Embryonic facial prominence (tissue), 1 donor: ENCODE data around the gene MATN4.
"Not testable (repeated sequence)": the region's sequence is repeated elsewhere in the genome, so short reads cannot be mapped to it uniquely, and the experiment has no call there.

Experiments
- DNase-seq: peaks from one replicate; pipeline ENCODE4 v3.0.0-alpha.2; 2016; ENCODE audit errors: extremely low spot score

The MATN4 gene, protein sequence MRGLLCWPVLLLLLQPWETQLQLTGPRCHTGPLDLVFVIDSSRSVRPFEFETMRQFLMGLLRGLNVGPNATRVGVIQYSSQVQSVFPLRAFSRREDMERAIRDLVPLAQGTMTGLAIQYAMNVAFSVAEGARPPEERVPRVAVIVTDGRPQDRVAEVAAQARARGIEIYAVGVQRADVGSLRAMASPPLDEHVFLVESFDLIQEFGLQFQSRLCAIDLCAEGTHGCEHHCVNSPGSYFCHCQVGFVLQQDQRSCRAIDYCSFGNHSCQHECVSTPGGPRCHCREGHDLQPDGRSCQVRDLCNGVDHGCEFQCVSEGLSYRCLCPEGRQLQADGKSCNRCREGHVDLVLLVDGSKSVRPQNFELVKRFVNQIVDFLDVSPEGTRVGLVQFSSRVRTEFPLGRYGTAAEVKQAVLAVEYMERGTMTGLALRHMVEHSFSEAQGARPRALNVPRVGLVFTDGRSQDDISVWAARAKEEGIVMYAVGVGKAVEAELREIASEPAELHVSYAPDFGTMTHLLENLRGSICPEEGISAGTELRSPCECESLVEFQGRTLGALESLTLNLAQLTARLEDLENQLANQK

DNA sequence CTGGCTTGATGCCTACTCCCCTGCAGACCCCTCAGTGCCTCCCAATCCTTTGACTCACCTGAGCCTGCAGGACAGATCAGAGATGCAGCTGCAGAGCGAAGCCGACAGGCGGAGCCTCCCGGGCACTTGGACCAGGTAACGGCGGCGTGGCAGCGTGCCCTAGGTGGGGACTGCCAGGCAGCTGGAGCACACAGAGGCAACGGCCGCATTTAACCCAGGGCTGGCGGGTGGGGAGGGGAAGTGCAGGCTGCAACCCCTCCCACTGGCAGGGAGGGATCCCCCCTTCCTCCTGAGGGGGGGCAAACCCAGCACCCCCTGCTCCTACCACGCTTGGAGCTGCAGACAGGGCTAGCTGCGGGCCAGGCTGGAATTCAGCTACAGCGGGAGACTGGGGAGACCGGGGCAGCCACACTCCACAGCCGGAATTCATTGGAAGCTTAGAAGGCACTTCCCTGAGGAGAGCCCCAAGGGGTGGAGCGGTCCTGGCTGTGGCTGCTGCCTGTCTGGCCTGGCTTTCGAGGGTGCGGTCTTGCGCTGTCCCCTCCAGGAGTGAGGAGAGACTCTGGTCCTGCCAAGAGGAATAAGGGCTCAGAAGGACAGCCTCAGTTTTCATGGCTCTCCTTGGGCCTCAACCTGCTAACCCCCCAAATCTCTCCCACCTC lies at the start of gene MATN4:
MATN4 (minus strand) TSS at position 183 of the 662 bp plus-strand sequence. CDS start 2,717 bp downstream, outside the sequence.
- DNase-seq: no peak

DNA sequence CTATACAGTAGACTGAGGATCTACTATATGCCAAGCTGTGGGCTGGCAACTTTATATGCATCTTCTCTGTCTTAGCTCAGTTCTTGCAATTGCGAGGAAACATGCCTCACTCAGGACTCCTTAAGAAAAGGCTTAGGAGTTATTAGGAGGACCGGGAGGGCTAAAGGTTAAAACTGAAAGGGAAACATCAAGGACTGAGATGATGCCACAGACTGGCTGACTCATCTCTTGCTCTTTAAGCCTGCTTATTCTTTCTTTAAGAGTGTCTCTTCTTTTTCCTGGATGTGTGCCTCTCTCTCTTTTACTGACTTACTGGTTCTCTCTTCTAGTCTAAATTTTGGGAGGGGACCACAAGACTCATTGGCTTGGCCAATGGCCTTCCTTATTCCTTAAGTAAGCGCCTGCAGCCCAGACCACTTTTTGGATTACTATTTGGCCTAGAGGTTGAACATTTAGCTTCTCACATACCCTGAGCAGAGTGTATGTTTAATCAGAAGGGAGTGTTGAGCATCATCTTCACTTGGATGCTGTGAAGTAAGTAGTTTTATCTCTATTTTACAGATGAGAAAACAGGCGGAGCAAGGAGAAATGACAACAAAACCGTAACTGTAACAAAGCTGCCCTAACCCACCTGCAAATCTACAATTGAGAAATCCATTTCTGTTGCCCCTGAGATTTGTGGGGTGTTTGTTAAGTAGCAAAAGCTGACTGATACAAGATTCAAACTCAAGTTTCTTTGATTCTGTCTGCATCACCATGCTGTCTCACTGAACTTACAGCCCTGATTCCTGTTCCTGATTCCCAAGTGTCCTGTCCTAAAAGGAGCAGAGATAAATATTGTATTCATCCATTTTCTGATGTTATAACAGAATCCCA lies 47.3 kb upstream of the MATN4 start:
- no peak for DNase-seq

DNA sequence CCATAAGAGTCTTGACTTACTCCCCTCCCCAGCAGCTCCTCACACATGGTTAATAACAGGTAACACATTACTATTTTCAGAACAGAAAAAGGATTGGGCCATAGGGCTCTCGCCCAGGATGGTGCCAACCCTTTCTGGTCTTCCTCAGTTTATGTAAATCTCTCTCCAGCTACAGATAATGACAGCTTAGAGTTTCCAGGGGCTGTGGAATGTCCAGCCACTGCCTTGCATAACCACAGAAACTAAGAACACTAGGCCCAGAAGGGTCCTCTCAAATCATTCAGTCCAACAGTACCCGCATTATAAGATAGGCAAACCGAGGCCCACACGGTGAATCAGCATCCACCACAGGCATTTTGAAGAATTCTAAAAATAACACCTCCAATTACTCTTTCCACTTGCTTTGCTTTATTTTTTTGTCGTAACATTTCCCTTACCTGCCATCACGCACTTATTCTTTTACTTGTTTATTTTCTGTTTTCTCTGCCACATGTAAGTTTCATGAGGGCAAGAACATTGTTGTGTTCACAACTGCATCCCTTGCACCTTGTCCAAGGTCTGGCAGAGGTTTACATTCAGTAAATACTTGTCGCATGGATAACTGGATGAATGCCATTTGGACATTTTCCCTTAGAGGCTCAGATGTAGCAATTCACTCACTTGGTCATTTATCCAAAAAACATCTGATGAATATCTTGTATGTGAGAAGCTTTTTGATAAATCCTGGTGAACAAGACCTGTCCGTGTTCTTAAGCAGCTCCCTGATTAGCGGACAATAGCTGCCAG lies 46.5 kb upstream of the MATN4 start:
- DNase-seq: no peak

DNA sequence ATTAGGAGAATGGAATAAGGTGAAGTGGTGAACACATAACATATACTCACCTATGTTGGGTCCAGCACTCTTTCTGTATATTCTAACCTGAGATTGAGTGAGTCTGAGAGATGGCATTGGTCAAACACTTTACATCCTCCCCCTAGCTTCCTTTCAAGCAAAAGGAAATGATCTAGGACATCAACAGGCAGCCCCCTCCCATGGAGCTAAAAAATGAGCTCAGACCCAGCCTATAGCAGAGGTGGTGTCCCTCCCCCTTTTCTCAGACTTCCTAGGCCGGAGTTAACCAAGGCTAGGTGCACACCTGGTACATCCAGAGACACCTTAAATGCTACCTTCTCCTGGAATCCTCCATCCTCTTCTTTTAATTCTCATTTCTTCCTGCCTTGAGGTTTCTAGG lies 45.6 kb upstream of the MATN4 start:
- no peak for DNase-seq

DNA sequence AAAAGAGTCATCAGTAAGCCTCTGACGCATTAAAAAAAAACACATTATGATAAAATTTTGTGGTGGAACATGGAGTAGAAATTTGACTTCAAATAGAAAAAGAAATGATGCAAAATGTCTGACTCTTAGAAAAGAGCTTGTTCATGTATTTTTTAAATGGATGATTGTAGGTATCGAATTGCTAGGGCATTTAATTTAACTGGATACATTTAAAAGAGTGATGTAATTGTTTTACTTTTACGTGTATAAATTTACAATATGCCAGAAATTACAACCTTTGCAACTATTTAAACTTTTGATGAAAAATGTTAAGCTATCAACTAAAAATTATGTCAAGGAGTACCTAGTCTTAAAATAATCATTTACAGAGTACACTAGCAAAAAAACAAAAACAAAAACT lies 44.6 kb upstream of the MATN4 start:
- DNase-seq: no peak

DNA sequence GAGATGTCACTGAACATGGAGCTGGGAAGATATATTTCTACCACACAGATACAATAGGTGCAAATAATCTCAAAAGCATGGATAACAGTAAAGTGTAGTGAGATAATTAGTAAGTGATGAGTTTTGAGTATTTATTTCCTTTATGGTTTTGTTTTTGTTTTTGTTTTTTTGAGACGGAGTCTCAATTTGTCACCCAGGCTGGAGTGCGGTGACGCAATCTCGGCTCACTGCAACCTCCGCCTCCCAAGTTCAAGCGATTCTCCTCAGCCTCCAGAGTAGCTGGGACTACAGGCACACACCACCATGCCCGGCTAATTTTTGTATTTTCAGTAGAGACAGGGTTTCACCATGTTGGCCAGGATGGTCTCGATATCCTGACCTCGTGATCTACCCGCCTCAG lies 42.7 kb upstream of the MATN4 start:
- DNase-seq: not testable (repeated sequence)

DNA sequence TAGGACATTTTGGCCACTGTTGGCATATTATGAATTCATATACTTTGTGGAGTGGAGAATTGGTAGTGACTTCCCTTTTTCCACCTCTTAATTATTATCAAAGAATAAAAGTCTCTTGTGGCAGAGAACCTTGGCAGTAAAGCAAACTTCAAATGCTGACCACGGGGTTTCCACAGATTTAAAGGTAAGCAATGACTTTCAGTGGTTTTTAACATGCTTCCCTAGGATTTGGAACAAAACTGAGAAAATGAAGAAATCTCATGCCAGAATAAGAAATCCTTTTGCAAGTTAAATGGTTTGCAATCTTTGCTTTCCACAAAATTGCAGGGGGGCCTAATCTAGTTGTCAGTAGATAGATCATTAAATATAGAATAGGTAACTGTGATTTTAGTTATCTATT lies 42.1 kb upstream of the MATN4 start:
- DNase-seq: no peak

DNA sequence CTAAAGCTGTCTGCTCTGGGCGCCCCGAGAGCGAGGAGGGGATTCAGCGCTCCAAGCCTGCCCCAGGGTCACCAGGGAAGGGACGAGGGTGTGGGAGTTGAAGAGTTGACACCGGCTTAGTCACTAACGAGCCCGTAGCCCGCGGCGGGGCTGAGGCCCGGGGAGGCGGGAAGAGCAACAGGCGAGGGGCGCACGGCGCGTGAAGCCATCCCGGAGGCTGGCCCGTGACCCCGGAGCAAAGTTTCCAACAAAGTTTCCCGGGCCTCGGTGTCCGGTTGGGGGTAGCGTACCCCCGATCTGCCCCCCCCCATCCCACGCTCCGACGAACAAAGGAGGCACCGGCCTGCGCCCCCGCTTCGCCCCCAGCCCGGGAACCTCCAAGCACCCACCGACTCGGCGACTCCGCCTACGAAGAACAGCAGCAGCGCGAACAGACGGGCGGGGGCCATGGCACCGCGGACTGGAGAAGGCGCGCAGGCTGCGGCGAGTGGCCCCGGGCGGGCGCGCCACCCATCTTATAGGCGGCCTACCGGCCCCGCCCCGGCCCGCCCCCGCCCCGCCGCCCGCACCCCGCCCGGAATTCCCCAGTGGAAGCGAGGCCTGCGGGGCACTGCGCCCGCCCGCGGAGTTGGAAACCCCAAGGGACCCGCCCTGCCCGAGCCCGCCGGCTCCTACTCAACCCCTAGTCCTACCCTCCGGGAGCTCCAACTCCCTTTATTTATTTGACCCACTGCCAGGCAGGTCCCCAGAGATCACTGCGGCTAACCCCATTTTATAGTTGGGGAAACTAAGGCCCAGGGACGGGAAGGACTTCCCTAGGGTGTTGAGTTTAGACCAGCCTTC lies 40.1 kb upstream of the MATN4 start, which contains the start of gene SDC4:
SDC4 (minus strand) TSS at position 489 of the 843 bp plus-strand sequence; CDS start at position 449, 40 bp downstream.
- no peak for DNase-seq

DNA sequence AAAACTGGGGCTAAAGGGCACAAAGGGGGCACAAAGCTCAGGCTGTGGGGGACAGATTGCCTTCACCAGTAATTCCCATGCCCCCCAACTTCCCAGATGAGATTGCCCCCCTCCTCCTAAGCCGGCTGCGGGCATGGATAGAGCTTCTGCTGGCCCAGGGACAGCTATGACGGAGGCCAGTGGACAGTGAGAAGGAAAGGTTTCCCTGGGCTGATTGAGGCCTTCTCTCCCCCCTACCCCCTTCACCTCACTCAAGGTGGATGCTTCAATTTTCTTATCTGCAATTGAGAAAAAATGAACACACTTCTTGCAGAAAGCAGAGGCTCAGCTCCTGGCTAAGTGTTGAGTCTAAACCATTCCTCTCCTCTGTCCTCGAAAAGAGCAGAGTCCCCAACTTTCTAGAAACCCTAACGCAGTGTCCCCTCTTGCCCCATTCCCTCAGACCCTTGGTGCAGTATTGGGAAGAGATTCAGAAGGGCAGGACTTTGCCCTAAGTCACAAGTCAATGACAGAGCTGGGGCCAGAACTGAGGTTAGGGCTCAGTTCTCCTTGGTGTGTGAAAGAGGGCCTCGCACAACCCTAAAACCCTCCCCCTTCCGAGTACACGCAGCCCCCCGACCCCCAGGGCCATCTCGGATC lies 39.3 kb upstream of the MATN4 start:
- DNase-seq: no peak

DNA sequence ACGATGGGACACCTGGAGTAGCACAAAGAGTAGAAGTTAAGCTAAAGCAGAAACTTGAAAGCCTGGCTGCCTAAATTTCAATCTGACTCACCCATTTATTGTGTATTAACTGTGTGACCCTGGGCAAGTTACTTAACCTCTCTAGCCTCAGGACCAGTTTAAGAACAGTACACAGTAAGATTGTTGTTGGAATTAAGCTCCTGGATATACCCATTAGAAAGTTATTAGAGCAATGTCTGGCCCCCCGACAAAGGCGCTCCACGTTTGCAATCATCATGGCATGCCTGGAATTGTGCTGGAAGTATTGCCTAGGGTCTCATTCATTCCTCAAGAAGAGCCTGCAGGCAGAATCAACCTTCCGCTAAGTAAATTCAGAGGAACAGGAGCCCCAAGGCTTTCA lies 38.8 kb upstream of the MATN4 start:
- no peak for DNase-seq

DNA sequence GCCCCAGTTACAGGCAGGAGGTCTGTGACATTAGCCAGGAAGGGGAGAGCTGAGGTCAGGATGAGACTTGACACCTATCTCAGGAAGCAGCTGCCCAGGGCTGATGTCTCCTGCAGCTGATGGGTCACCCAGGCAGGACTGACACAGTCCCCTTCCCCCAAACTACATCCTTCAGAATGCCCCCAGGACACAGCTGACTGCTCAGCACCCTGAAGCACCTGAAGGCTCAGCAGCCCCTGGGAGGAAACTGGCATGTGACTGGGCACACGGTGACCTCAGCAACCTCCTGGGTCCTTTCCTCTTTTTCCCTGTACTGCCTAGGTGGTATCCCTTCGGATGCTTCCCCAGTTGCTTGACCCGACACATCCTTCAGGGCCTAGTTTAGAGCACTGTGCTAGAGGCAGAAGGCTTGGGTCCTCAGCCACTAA lies 38.2 kb upstream of the MATN4 start:
- no peak for DNase-seq

DNA sequence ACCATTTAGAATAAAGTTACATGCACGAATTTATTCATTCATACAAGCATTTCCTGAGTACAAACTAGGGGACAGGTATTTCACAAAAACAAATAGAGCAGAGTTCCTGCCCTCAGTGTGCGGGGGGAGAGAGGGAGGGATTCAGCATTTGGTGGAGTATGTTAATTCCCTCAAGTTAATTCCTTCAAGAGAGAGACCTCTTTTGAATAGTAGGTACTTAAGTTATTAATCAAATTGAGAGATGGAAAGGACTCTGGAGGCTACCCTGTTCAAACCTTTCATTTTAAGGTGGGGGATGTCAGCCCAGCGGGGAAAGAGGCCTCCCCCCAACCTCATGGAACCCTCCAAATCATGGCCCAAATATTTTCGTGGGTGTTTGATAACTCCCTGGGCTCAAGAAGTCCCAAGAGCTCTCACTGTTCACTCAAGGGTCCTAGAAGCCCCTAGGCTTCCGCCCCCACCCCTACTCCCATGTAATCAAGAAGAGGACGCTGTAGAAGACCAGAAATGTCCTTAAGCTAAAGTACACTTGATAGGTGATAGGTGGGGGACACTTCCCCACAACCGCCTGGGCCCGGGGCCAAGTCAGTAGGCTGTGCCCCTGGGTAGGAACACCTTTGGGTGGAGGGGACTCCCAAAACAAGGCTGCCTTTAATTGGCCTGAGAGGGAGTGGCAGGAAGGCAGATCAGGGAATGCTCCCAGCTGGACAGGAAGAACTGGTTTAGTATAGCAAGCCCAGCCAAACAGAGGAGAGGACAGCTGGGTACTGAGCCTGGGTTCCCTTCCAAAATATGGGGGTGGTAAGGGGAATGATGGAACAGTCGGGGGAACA lies 37.2 kb upstream of the MATN4 start:
- no peak for DNase-seq

DNA sequence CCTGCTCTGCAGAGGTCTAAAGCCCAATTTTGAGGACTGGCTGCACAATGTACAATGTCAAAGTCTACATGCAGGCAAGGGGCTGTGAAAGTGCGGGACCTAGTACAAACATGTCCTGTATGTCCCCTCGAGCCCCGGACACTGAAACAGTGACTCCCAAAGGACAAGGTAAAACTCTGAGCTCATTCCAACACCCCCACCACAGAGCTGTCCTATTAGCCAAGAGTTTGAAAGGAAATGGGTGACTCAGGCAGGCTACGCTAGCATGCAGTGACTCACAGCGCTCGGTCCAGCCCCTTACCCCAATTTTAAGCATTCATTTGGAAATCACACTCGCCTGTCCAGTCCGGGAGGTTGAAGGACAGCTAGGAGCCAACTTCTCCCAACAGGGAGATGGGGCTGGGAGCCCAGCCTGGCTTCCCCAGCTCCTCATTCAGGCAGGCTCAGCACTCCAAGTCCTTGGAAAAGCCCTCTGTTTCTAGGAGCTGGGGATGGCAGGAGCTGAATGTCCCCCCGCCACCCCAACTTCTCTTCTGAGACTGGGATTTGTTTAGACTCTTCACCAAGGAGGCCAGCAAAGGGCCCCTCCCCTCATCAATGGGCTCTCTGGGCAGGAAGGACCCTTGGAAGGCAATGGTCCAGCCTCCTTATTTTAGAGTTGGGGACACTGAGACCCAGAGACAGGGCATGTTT lies 36.2 kb upstream of the MATN4 start:
- no peak for DNase-seq

DNA sequence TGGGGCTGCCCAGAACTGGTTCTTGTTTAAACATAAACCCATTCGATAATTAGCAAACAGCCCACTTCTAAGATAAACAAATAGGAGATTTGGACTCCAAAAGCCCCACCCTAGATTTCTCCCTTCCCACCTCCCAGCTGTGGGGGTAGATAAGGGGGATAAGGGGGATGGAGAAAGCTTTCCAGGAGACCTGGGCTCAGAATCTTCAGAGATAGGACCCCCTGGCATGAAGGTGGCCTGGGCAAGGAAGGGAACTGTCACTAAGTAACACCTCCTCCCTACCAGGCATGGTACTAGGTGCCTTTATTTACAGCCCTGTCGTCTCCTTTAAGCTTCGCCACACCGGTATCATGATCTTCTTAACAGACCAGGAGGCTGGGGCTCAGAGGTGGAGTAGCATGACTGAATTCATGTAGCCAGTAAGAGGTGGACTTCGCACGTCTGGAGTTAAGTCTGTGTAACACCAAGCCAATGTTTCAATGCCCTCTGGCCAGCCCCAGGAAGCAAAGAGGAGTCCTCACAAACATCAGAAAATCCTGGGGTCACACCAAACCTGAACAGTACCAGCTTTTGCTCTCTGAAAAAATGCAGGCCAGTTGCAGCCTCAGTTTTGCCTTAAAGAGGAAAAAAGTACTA lies 35.6 kb upstream of the MATN4 start:
- DNase-seq: no peak

DNA sequence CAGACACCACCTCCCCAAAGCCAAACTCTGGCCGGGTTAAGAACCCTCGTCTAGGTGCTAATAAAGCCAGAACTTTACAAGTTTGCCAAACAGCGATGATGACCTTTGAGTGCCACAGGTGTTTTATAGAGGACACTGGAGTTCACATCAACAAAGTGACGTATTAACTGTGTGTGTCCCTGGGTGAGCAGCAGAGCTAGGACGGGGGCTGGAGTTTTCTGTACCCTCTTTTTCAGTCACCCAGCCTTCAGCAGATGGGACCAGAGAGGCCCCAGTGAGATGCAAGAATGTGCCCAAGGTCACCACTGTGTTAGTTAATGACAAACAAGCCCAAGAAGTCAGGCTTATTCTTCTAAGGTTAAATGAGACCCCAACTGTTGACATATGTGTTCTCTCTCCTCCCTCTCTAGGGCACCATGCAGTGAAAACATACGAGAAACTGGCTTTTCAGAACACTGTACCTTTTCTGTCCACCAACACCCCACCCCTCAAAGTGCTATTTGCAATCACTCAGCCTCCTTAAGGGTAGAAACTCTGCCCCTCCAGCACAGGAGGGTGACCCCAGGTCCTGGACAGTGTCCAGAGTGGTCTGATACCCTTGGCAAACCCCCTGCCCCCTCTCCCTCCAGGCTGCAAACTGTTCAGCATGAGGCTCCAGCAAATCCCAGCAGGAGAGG lies 34.9 kb upstream of the MATN4 start:
- DNase-seq: no peak

DNA sequence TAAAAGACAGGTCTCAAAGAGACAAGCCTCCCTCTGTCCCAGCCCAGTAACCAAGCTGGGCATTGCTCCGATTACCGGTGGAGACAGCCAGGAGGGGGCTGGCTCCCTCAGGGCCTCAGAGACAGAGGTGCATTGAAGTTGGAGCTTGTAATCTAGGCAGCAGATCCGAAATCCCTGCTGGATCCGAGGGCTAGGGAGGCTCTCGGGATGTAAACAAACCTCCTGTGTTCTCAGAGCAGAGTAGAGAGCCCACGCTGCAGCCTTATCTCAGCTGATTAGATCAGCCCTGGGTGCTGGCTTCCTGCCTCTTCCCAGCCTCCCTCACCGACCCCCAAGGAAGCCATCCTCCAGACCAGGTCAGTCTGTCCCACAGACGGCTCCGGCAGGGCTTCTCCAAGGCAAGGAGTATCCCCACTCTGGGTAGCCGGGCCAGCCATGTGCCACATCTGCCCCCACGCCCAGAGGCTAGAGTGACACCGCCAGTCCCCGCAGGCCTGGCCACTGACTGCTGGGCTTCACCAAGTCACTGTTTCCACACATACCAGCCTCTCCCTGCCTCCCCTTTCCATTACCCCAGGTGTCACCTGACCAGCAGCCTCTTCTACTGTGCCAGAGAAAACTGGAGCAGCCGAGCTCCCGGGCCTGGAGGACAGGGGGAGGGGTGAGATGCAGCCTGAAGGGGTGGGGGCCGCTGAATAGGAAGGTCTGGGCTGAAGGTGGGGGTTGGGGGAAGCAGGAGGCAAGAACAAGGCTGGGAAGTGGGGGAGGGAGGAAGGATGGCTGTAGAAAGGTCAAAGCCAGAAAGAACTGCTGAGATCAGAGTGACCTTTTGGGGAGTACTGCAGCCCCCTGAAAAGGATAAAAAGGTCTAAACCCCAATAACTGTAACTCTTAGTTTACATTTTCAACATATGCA lies 34.1 kb upstream of the MATN4 start:
- no peak for DNase-seq
